Measurements from ENCODE around the gene LTBP1. TPM values are rescaled to one million over a fixed set of nuclear protein-coding genes. Genes with fewer than 3 reads are reported as not detected.

The LTBP1 gene
- polyA plus RNA-seq, 1 donor (not counting 4 experiments of a cell fraction or from before 2014, with no cell fraction given) = 9.2 TPM

- H3K27ac ChIP-seq (ENCODE audit: control insufficient read depth, insufficient read depth, low read length) = no peak overlapping the region
- H3K79me2 ChIP-seq (ENCODE audit: control insufficient read depth, insufficient read depth, low read length) = no peaks in the 10 kb centered on the region
- H3K27me3 ChIP-seq (ENCODE audit: control insufficient read depth, extremely low read depth, insufficient read depth, low read length) = no peaks in the 10 kb centered on the region
- no peaks in the 10 kb centered on the region for H3K9me1 ChIP-seq (ENCODE audit: control insufficient read depth, extremely low read depth, insufficient read depth, low read length)
- DNase-seq (ENCODE audit: low read depth, low spot score) (no peak), FAIRE-seq (no peak)
- no peaks in the 10 kb centered on the region for H3K36me3 ChIP-seq (ENCODE audit: control insufficient read depth in 2 of 2, extremely low read depth in 1 of 2, insufficient read depth in 2 of 2, low read length in 2 of 2)
- H3K9ac ChIP-seq (ENCODE audit: control insufficient read depth, extremely low read depth, insufficient read depth, low read length) = no peak overlapping the region
- H3K4me2 ChIP-seq (ENCODE audit: control insufficient read depth, extremely low read depth, insufficient read depth, low read depth, low read length) = no peak overlapping the region
- no peaks in the 10 kb centered on the region for H4K20me1 ChIP-seq (ENCODE audit: control insufficient read depth, extremely low read depth, insufficient read depth, low read length)
- H2AFZ ChIP-seq (ENCODE audit: control insufficient read depth, low read length) = no peak overlapping the region
- no peak overlapping the region for H3K4me3 ChIP-seq (ENCODE audit: control insufficient read depth in 2 of 3, extremely low read depth in 1 of 3, insufficient read depth in 2 of 3, low read depth in 1 of 3, low read length in 3 of 3)
- TF ChIP-seq EZH2 (IDR thresholded peaks at IDR 0.05; ENCODE audit: low read length) = no peak
- dilution Hi-C loops (cut with MboI; ENCODE audit: extremely low pct_ligation_motif_present, low sequenced_read_pairs) = no loop called here
- no peaks in the 10 kb centered on the region for H3K4me1 ChIP-seq (ENCODE audit: control insufficient read depth, extremely low read depth, insufficient read depth, low read length)
- no peaks in the 10 kb centered on the region for H3K9me3 ChIP-seq (ENCODE audit: control insufficient read depth, low read depth, low read length)
Measured at GRCh38 chr2:33420726-33421125, 474.0 kb downstream of the LTBP1 start.

GRCh38 chr2:33421820-33422219 is 475.1 kb downstream of the LTBP1 start:
- TF ChIP-seq CTCF (optimal IDR thresholded peaks at IDR 0.05 in 1 of 3, IDR thresholded peaks at IDR 0.05 in 1 of 3, conservative IDR thresholded peaks at IDR 0.05 in 1 of 3; ENCODE audit: extremely low read depth in 1 of 3, insufficient read depth in 2 of 3, low read length in 3 of 3) = no peak
- no peak for TF ChIP-seq EZH2 (IDR thresholded peaks at IDR 0.05; ENCODE audit: low read length)
- Histone ChIP-seq H3K36me3 (ENCODE audit: control insufficient read depth in 2 of 2, extremely low read depth in 1 of 2, insufficient read depth in 2 of 2, low read length in 2 of 2) (no peaks in the 10 kb centered on the region), H2AFZ (ENCODE audit: control insufficient read depth, low read length) (no peak overlapping the region), H3K9me1 (ENCODE audit: control insufficient read depth, extremely low read depth, insufficient read depth, low read length) (no peaks in the 10 kb centered on the region), H3K79me2 (ENCODE audit: control insufficient read depth, insufficient read depth, low read length) (no peaks in the 10 kb centered on the region), H4K20me1 (ENCODE audit: control insufficient read depth, extremely low read depth, insufficient read depth, low read length) (no peaks in the 10 kb centered on the region), H3K4me2 (ENCODE audit: control insufficient read depth, extremely low read depth, insufficient read depth, low read depth, low read length) (no peak overlapping the region), H3K9ac (ENCODE audit: control insufficient read depth, extremely low read depth, insufficient read depth, low read length) (no peak overlapping the region), H3K4me1 (ENCODE audit: control insufficient read depth, extremely low read depth, insufficient read depth, low read length) (peaks cover 8% of the 10 kb centered on the region), H3K9me3 (ENCODE audit: control insufficient read depth, low read depth, low read length) (no peaks in the 10 kb centered on the region), H3K27ac (ENCODE audit: control insufficient read depth, insufficient read depth, low read length) (no peak overlapping the region), H3K4me3 (ENCODE audit: control insufficient read depth in 2 of 3, extremely low read depth in 1 of 3, insufficient read depth in 2 of 3, low read depth in 1 of 3, low read length in 3 of 3) (no peak overlapping the region), H3K27me3 (ENCODE audit: control insufficient read depth, extremely low read depth, insufficient read depth, low read length) (no peaks in the 10 kb centered on the region)
- no peak for FAIRE-seq
- dilution Hi-C loops (cut with MboI; ENCODE audit: extremely low pct_ligation_motif_present, low sequenced_read_pairs) = no loop called here
- no peak for DNase-seq (ENCODE audit: low read depth, low spot score)

GRCh38 chr2:33425161-33425560 is 478.4 kb downstream of the LTBP1 start:
- Histone ChIP-seq H3K9ac (ENCODE audit: control insufficient read depth, extremely low read depth, insufficient read depth, low read length) (no peak overlapping the region), H4K20me1 (ENCODE audit: control insufficient read depth, extremely low read depth, insufficient read depth, low read length) (no peaks in the 10 kb centered on the region), H3K27ac (ENCODE audit: control insufficient read depth, insufficient read depth, low read length) (no peak overlapping the region), H3K27me3 (ENCODE audit: control insufficient read depth, extremely low read depth, insufficient read depth, low read length) (no peaks in the 10 kb centered on the region), H2AFZ (ENCODE audit: control insufficient read depth, low read length) (no peak overlapping the region), H3K9me1 (ENCODE audit: control insufficient read depth, extremely low read depth, insufficient read depth, low read length) (no peaks in the 10 kb centered on the region), H3K79me2 (ENCODE audit: control insufficient read depth, insufficient read depth, low read length) (no peaks in the 10 kb centered on the region), H3K4me2 (ENCODE audit: control insufficient read depth, extremely low read depth, insufficient read depth, low read depth, low read length) (no peak overlapping the region), H3K9me3 (ENCODE audit: control insufficient read depth, low read depth, low read length) (no peaks in the 10 kb centered on the region), H3K4me3 (ENCODE audit: control insufficient read depth in 2 of 3, extremely low read depth in 1 of 3, insufficient read depth in 2 of 3, low read depth in 1 of 3, low read length in 3 of 3) (no peak overlapping the region), H3K36me3 (ENCODE audit: control insufficient read depth in 2 of 2, extremely low read depth in 1 of 2, insufficient read depth in 2 of 2, low read length in 2 of 2) (no peaks in the 10 kb centered on the region), H3K4me1 (ENCODE audit: control insufficient read depth, extremely low read depth, insufficient read depth, low read length) (peaks cover 14% of the 10 kb centered on the region)
- TF ChIP-seq EZH2 (IDR thresholded peaks at IDR 0.05; ENCODE audit: low read length) (no peak), CTCF (optimal IDR thresholded peaks at IDR 0.05 in 1 of 3, IDR thresholded peaks at IDR 0.05 in 1 of 3, conservative IDR thresholded peaks at IDR 0.05 in 1 of 3; ENCODE audit: extremely low read depth in 1 of 3, insufficient read depth in 2 of 3, low read length in 3 of 3) (no peak)
- no peak for FAIRE-seq
- dilution Hi-C loops (cut with MboI; ENCODE audit: extremely low pct_ligation_motif_present, low sequenced_read_pairs) = no loop called here
- DNase-seq (ENCODE audit: low read depth, low spot score) = no peak

Measured in keratinocyte (primary cell).